HG02571 (cell line): ENCODE data around the gene CYB561.

Experiments
- ATAC-seq: cut with Tn5 transposase; IDR thresholded peaks from one replicate; pipeline ENCODE4 v1.9.1; 2021; ENCODE audit warnings: mild to moderate bottlenecking, moderate library complexity; ENCODE audit not compliant: unreplicated experiment

The CYB561 gene

GRCh38 chr17:63418540-63418939, 27.6 kb downstream of the CYB561 start:
- ATAC-seq: no peak

DNA sequence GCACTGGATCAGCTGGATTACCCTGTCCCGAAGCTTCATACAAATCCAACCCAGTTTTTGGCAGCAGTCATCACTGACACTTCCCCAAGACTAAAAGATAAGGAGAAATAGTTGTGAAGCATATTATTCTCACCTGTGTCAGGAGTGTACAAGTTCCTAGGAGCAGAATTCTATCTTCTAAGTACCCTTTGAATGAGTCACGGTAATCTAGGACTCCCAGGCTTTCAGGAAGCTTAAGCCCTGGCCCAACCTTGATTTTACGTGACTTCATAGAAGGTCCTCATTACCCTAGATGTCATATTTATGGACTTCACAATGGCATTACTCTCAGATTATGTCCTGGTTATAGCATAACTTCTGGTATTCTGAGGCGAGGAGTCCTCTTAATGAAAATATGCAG, 31.9 kb downstream of the CYB561 start:
- ATAC-seq: no peak

DNA sequence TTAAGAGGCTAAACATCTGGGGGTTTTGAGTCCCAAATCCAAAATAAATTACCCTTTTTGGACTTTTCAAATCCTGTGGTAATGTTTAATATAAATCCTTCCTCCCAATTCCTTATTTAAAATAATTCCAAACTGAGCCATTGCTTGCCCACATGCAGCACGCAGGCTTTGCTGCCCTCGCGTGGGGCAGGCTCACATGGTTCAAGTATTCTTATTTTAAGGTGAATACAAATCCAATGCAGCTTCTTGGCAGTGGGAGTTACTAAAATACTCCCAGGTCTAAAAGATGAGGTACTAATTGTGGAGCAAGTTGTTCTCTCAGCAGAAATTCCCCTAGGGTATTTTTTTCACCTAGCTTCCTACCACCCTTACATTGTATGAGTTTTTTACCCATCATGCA, 33.0 kb downstream of the CYB561 start:
- no peak for ATAC-seq

DNA sequence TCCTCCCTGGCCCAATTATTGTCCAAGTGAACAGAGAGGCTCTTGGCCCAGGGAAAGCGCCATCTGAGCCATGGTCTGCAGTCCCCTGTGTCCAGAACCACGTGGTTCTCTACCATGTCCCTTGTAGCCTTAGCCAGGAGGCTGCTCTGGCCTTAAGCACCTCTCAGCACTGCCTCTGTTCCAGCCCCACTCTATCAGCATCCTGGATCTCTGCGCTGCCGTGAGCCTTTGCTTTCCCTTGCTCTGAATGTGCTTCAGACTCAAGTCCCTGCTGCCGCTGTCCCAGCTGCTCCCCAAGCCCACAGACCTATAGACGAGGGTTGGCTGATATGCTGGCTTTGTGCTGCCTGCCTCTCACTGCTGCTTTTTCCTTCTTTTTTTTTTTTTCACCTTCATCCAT, 33.9 kb downstream of the CYB561 start:
- ATAC-seq: no peak

- no peak for ATAC-seq
Measured at GRCh38 chr17:63407741-63408330, 38.3 kb downstream of the CYB561 start.

- no peak for ATAC-seq
Measured at GRCh38 chr17:63406689-63407330, 39.3 kb downstream of the CYB561 start.

- no peak for ATAC-seq
Measured at GRCh38 chr17:63405741-63406261, 40.3 kb downstream of the CYB561 start.

- ATAC-seq: no peak
Measured at GRCh38 chr17:63405020-63405419, 41.1 kb downstream of the CYB561 start.

DNA sequence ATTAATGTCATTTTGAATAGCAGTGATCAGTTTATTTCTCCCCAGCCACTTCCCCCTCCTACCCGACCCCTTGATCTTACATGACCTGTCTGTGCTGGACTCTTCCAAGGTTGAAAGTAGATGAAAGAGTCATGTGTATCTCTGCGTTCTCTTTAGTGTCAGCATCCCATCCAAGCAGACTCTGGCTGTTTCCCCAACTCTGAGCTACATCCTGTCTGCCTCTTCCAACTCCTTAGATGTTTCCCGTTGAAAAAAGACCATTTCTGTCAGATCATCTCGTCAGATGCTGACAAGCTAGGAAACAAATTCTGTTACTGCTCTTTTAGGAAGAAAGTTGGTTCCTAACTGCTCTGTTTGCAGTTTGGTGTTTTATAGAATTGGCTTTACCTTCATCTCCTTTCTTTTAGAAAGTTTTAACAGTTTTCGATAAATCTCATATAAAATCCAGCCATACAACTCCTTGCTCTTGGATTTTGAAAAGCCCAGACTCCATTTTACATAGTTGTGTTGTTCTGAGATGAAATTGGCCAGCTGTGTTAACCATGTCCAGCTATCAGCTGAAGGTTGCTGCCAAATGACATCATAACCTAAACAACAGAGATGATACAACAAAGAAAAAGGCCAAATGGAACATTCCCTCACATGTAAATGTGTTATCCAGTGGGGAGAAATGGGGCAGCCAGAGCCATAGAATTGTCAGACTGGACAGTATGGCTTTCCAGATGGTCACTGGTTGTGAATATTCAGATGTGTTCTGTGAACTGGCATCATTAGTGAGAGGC, 43.5 kb downstream of the CYB561 start:
- no peak for ATAC-seq

DNA sequence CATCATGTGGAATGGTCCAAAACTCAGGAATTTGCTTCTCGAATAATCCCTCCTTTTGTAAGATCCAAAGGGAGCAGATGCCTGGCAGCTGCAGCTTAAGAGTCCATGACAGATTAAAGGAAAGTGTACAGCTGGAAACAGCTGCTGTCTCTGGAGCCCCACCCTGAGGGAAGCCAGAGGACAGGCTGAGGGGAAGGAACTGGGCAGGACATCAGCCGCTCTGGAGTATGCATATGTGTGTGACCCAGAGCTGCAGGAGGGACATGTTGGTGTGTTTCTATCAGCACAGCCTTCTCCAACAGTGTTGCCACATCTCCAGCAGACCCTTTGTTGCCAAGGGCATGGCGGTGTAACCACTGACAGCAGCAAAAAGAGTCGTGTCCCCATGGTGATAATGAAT, 46.2 kb downstream of the CYB561 start:
- no peak for ATAC-seq

GRCh38 chr17:63399316-63399715, 46.8 kb downstream of the CYB561 start:
- no peak for ATAC-seq

DNA sequence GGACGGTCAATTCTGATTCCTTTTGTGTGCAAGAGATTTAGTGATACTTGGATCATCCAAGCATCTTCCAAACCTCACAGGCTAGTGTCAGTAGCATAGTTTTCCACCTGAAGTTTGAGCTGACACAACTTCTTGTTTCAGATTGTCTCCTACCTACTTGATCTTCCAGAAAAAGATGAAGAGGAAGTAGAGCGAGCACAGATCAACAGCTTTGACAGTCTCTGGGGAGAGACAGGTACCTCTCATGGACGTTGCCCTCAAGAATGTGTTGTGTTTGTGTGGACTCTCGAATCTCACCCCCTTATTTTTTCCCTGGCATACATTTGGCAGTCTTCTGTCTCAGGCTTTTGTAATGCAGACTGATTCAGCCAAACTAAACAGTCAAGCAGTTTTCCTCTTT, 47.4 kb downstream of the CYB561 start:
- no peak for ATAC-seq

DNA sequence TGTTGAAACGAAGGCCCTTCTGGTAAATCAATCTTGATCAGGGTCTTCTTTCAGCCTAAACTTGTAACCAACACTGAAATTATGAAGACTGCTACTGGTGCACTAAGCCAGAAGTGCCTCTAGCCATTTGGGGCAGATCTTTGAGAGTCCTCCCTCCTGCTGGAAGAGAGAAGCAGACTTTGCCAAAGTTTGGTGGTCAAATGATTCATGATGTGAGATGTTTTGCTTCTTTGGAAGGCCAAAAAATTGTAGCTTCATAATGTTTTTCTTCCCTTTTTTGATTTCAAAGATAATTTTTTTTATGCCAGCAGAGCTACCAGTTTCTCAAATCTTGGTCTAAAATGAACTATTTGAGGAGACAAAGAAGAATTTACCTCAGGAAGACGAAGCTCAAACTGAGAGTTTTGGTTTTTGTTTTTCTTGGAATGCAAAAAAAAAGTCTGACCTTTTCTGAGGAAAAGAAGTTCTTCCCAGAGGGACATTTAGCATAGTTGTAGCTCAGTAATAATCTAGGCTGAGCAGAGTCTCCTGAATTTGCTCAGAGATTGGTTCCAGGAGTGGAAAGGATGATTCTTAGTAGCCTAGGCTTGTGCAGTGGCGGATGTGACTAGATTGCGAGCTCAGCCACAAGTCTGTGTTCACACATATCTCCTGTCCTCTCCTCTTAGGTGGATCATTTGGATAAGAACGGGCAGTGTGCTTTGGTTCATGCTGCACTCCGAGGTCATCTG, 50.9 kb downstream of the CYB561 start:
- no peak for ATAC-seq

GRCh38 chr17:63390090-63390489, 56.0 kb downstream of the CYB561 start:
- ATAC-seq: no peak

- no peak for ATAC-seq
Measured at GRCh38 chr17:63387656-63388340, 58.3 kb downstream of the CYB561 start.

- ATAC-seq: no peak
Measured at GRCh38 chr17:63382826-63383225, 63.3 kb downstream of the CYB561 start.
